Upper lobe of left lung (tissue), 6 donors: ENCODE measurements around the gene SLFN14. TPM values are rescaled to one million over a fixed set of nuclear protein-coding genes. Genes with fewer than 3 reads are reported as not detected.
A peak's percentile ranks its signal among the peaks of the same experiment; 100 is the strongest.

Source experiments
- ATAC-seq, 2 donors: fragments of 200-7000 bp; cut with Tn5 transposase; one replicate each; pipeline ENCODE4 v1.9.1; 2022; ENCODE audit warnings: mild to moderate bottlenecking in 2 of 2, moderate library complexity in 2 of 2; ENCODE audit not compliant: low FRiP score in 2 of 2
- DNase-seq, 2 donors: peaks; one replicate each; pipeline ENCODE4 v3.0.0-alpha.2; 2019 to 2020
- H3K27ac ChIP-seq, 4 donors: fragments of 200-600 bp; sonication (generic); one replicate each; pipeline ENCODE4 v1.5.1; 2016 to 2019
- H3K27me3 ChIP-seq, 4 donors: fragments of 200-600 bp; sonication (generic); one replicate each; pipeline ENCODE4 v1.5.1; 2017 to 2019
- H3K36me3 ChIP-seq, 4 donors: fragments of 200-600 bp; sonication (generic); one replicate each; pipeline ENCODE4 v1.5.1; 2016 to 2019
- H3K4me1 ChIP-seq, 4 donors: fragments of 200-600 bp; sonication (generic); one replicate each; pipeline ENCODE4 v1.5.1; 2018 to 2019
- H3K4me3 ChIP-seq, 4 donors: fragments of 200-600 bp; sonication (generic); one replicate each; pipeline ENCODE4 v1.5.1; 2017 to 2019; ENCODE audit warnings: mild to moderate bottlenecking in 2 of 4, moderate library complexity in 1 of 4
- H3K9me3 ChIP-seq, 4 donors: fragments of 200-600 bp; sonication (generic); one replicate each; pipeline ENCODE4 v1.5.1; 2018 to 2019
- CTCF ChIP-seq, 6 experiments: fragments of 450-650 bp in 4 of 6; fragments of 200-600 bp in 2 of 6; sonication (generic) in 2 of 6; IDR thresholded peaks; one replicate each; pipeline ENCODE4 v1.5.1; 2016 to 2019; ENCODE audit warnings: antibody characterized with exemption in 6 of 6
- EP300 ChIP-seq, 4 donors: sonication (generic); formaldehyde crosslinking; IDR thresholded peaks; one replicate each; pipeline ENCODE4 v1.5.1; 2017; ENCODE audit warnings: antibody characterized with exemption in 4 of 4, control low read depth in 2 of 4
- POLR2A ChIP-seq, 4 donors: fragments of 450-650 bp; IDR thresholded peaks; one replicate each; pipeline ENCODE4 v1.5.1; 2016 to 2017; ENCODE audit warnings: antibody characterized with exemption in 4 of 4, mild to moderate bottlenecking in 2 of 4
- POLR2AphosphoS5 ChIP-seq, 2 donors: sonication (generic); formaldehyde crosslinking; IDR thresholded peaks; one replicate each; pipeline ENCODE4 v1.5.1; 2017; ENCODE audit warnings: antibody characterized with exemption in 2 of 2
- WGBS, 2 donors: methylation state at CpG; one replicate each; pipeline ENCODE4 v1.1.5; 2017 to 2018; 5-methylcytosine and 5-hydroxymethylcytosine counted together
- total RNA-seq, 6 donors: library from RNA; depleted of rRNA in 4 of 6; stranded (reverse); fragments of >200 nt in 4 of 6; gene quantifications; one replicate each; pipeline versions ENCODE4 v1.1.0 to v1.2.1, GENCODE V29; 2016 to 2021
- donor health status: DM: no; HTN: no; CAD: no; lungs with moderate emphysema.
- donor health status: DM: no; HTN: yes; CAD: no; lungs with severe emphysema.

Gene SLFN14
- total RNA-seq, 6 donors from 2014 or later: 0.09 to 1.8 (median 0.30) TPM; not detected in 1

GRCh38 chr17:35587074-35587961 is 26.7 kb upstream of the SLFN14 start, which contains the start of gene AP2B1:
TSS of gene AP2B1 (plus strand) at chr17:35587322. CDS start at chr17:35594031, 6,709 bp downstream.
- 1% methylated on average over 26 to 50 of the region's 50 CpGs for WGBS, 2 donors
- no peaks in the 10 kb centered on the region for H3K27me3 ChIP-seq
- no peaks in the 10 kb centered on the region for H3K36me3 ChIP-seq
- ATAC-seq: peak; percentile 97
- peak within 1 kb of the TSS; percentile 66 to 84 (median 72) for H3K4me3 ChIP-seq
- peaks cover 15 to 45% (median 25%) of the 10 kb centered on the region in 4 donors for H3K4me1 ChIP-seq
- peak; percentile 93 to 97 for DNase-seq
- H3K9me3 ChIP-seq: no peaks in the 10 kb centered on the region
- TF ChIP-seq POLR2A (IDR thresholded peaks at IDR 0.05) (peak in 3 of 4 donors; percentile 68 to 83 (median 81)), EP300 (IDR thresholded peaks at IDR 0.05) (peak in 2 of 4 donors; percentile 26 to 82), POLR2AphosphoS5 (IDR thresholded peaks at IDR 0.05) (peak; percentile 93 to 96), CTCF (IDR thresholded peaks at IDR 0.05) (peak in 2 of 6 experiments; percentile 16 to 38)
- peak within 1 kb of the TSS; percentile 91 to 97 (median 95) for H3K27ac ChIP-seq

GRCh38 chr17:35586569-35587073 is 26.0 kb upstream of the SLFN14 start:
- H3K4me1 ChIP-seq: peaks cover 15 to 41% (median 25%) of the 10 kb centered on the region in 4 donors
- H3K36me3 ChIP-seq: no peaks in the 10 kb centered on the region
- no peaks in the 10 kb centered on the region for H3K27me3 ChIP-seq
- H3K4me3 ChIP-seq: peak overlapping the region in 3 of 4 donors; percentile 66 to 74 (median 69)
- no peaks in the 10 kb centered on the region for H3K9me3 ChIP-seq
- TF ChIP-seq CTCF (IDR thresholded peaks at IDR 0.05) (no peak), POLR2A (IDR thresholded peaks at IDR 0.05) (no peak), POLR2AphosphoS5 (IDR thresholded peaks at IDR 0.05) (no peak), EP300 (IDR thresholded peaks at IDR 0.05) (no peak)
- peak overlapping the region; percentile 91 to 97 (median 95) for H3K27ac ChIP-seq
- WGBS, 2 donors: 24 to 26% methylated on average over 7 of the region's 7 CpGs
- ATAC-seq (peak; percentile 12 to 35), DNase-seq (no peak)

GRCh38 chr17:35584061-35584460 is 23.4 kb upstream of the SLFN14 start:
- Histone ChIP-seq H3K36me3 (no peaks in the 10 kb centered on the region), H3K4me3 (no peak overlapping the region), H3K27me3 (no peaks in the 10 kb centered on the region), H3K27ac (no peak overlapping the region), H3K4me1 (peaks cover 14 to 23% (median 18%) of the 10 kb centered on the region in 4 donors), H3K9me3 (no peaks in the 10 kb centered on the region)
- no peak for TF ChIP-seq POLR2A (IDR thresholded peaks at IDR 0.05)
- ATAC-seq (no peak), DNase-seq (no peak)
- 90 to 91% methylated on average over 1 of the region's 1 CpG for WGBS, 2 donors

- 1 to 5% methylated on average over 11 of the region's 11 CpGs for WGBS, 2 donors
- Histone ChIP-seq H3K27me3 (no peaks in the 10 kb centered on the region), H3K4me3 (peak overlapping the region; percentile 56 to 75 (median 66)), H3K4me1 (peaks cover 14 to 21% (median 18%) of the 10 kb centered on the region in 4 donors), H3K9me3 (no peaks in the 10 kb centered on the region), H3K36me3 (peaks cover 0 to 18% (median 2%) of the 10 kb centered on the region in 4 donors), H3K27ac (peak overlapping the region; percentile 84 to 96 (median 87))
- TF ChIP-seq POLR2AphosphoS5 (IDR thresholded peaks at IDR 0.05): no peak
- TF ChIP-seq POLR2A (IDR thresholded peaks at IDR 0.05): no peak
- TF ChIP-seq EP300 (IDR thresholded peaks at IDR 0.05): no peak
- no peak for TF ChIP-seq CTCF (IDR thresholded peaks at IDR 0.05)
- no peak for DNase-seq
- no peak for ATAC-seq
These were observed 18.4 kb upstream of the SLFN14 start for GRCh38 chr17:35578929-35579432.
